GM12891 (cell line): ENCODE data around the gene FKBP10.

ENCODE experiments used
- PAX5 ChIP-seq: IDR thresholded peaks from 2 replicates; pipeline ENCODE4 v1.6.1; 2011; ENCODE audit warnings: low read length, moderate library complexity, mild to moderate bottlenecking; ENCODE audit not compliant: insufficient read depth, severe bottlenecking
- POLR2A ChIP-seq: IDR thresholded peaks from 2 replicates; pipeline ENCODE4 v1.6.1; 2011; ENCODE audit warnings: low read depth, low read length, control low read depth
- POLR2AphosphoS5 ChIP-seq: IDR thresholded peaks from 2 replicates; pipeline ENCODE4 v1.6.1; 2011; ENCODE audit warnings: low read depth, low read length, control low read depth
- SPI1 ChIP-seq: IDR thresholded peaks from 2 replicates; pipeline ENCODE4 v1.6.1; 2011; ENCODE audit warnings: low read depth, low read length, control low read depth
- TAF1 ChIP-seq: IDR thresholded peaks from 2 replicates; pipeline ENCODE4 v1.6.1; 2011; ENCODE audit warnings: low read depth, low read length, control low read depth

- TF ChIP-seq SPI1: no peak; the same call in 1 of the 2 replicates
- TF ChIP-seq POLR2A: no peak
- TF ChIP-seq POLR2AphosphoS5: no peak
- no peak for TF ChIP-seq PAX5
- TF ChIP-seq TAF1: no peak
Measured at GRCh38 chr17:41771389-41772206, 41.2 kb upstream of the FKBP10 start.
